Eye (tissue), 1 donor: ENCODE results near the gene DET1.
A peak's percentile ranks its signal among the peaks of the same experiment; 100 is the strongest.
"Not testable (repeated sequence)": the region's sequence is repeated elsewhere in the genome, so short reads cannot be mapped to it uniquely, and the experiment has no call there.

Source experiments
- DNase-seq: peaks from one replicate; pipeline ENCODE4 v3.0.0-alpha.2; 2015

Gene DET1

DNA sequence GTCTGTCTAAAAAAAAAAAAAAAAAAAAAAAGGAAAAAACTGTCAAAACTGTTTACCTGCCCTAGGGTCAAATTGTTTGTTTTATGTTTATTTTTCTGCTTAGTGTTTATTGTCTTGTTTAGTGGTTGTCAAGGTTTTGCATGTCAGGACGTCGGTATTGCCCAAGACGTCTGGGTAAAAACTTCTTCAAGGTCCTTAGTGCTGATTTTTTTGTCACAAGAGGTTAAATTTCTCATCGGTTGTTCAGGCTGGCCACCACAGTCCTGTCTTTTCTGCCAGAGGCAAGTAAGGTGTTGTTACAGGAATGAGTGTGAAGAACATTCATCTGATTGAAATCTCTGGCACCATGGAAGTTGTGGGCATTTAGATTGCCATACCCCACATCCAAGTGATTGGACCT is 7.0 kb downstream of the DET1 start:
- DNase-seq = no peak

DNA sequence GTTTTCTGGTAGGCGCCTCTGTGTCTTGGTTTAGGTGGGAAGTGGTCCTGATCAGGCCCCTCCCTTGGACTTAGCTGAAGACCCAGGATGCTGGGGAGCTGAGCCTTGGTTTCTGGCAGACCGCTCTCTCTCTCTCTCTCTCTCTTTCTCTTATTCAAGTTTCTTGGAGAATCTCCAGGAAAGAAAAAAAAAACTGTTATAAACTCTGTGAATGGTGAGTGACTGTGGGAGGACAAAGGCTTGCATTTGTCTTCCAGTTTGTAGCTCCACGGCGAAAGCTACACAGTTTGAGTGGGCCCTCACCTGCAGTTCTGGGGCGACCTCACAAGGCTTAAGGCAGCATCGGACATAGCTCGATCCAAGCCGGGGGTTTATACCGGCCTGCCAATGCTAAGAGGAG is 7.5 kb downstream of the DET1 start:
- no peak for DNase-seq

- no peak for DNase-seq
Measured at GRCh38 chr15:88537591-88538317, 8.7 kb downstream of the DET1 start.

GRCh38 chr15:88535607-88536313 is 10.7 kb downstream of the DET1 start:
- no peak for DNase-seq

GRCh38 chr15:88535100-88535499 is 11.4 kb downstream of the DET1 start:
- no peak for DNase-seq

DNA sequence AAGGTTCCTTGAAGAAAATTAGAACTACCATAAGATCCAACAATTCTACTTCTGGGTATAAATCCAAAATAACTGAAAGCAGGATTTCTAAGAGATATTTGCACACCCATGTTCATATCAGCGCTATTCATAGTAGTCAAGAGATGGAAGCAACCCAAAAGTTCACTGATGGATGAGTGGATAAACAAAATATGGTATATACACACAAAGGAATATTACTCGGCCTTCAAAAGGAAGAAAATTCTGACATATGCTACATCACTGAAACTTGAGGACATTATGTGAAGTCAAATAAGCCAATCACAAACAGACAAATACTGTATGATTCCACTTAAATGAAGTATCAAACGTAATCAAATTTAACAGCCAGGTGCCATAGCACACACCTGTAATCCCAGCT is 13.1 kb downstream of the DET1 start:
- no peak for DNase-seq

GRCh38 chr15:88529021-88529630 is 17.4 kb downstream of the DET1 start:
- no peak for DNase-seq

DNA sequence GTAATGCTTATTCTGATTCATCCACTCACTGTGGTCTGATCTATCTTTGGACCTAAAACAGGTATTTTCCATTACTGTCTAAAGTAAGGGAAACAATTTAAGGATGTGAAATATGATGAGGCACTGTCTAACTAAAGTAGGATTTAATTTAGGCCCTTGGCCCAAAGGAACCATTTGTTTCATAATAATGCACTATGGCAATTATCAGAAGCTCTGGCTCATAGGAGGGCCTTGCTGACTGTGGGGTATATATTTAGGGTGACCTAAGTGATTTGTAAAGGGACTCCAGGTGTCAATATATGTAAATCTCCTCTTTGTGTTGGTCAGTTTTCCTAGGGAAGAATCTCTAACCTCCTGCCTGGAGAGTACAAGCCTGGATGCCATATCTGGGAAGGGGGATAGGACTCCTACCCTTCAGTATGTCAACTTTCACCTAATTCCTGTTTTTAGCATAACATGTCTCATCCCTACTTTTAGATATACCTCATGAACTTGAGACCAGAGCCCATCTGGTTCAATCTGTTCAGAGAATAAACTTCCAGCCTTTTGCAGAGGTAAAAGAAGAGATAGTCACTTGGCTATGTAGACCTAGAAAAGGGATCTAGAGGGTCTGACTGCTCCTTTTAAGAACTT is 20.1 kb downstream of the DET1 start:
- DNase-seq = no peak

DNA sequence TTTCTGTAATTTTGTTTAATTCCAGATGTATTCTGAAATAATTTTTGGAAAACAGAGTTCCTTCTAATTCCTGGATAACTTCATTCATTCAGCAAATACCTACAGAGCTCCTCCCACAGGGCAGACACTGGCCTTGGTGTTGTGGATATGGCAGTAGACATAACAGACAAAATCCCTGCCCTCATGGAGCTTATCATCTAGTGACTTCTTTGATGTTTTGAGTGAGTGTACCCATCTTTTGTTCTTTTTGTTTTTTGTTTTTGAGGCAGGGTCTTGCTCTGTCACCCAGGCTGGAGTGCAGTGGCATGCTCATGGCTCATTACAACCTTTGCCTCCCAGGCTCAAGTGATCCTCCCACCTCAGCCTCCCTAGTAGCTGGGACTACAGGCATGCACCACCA is 21.1 kb downstream of the DET1 start:
- DNase-seq = no peak

DNA sequence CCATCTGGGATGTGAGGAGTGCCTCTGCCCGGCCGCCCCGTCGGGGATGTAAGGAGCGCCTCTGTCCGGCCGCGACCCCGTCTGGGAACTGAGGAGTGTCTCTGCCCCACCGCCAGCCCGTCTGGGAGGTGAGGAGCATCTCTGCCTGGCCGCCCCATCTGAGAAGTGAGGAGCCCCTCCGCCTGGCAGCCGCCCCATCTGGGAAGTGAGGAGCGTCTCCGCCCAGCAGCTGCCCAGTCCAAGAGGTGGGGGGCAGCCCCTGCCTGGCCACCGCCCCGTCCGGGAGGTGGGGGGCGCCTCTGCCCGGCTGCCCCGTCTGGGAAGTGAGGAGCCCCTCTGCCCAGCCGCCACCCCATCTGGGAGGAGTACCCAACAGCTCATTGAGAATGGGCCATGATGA is 22.4 kb downstream of the DET1 start:
- not testable (repeated sequence) for DNase-seq

GRCh38 chr15:88518903-88519302 is 27.6 kb downstream of the DET1 start:
- no peak for DNase-seq

GRCh38 chr15:88513195-88513594 is 33.3 kb downstream of the DET1 start:
- no peak for DNase-seq

- DNase-seq = no peak
Measured at GRCh38 chr15:88512601-88513000, 33.9 kb downstream of the DET1 start.

DNA sequence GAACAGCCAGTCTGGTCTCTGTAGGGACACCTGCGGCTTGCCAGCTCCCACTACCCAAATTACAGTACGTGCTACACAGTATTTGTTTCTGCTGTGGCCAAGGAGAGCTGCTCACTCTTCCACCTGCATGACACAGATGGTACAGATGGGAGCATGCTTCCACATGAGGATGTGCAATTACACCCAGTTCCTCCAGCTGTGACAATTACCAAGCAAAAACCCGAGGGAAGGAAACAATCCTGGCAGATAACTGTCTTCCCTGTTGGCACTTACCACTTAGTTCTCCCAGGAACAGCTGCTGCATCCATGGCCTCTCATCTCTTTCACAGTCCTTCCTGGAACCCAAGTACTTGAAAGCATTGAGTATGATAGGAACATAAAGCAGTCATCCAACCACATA is 34.4 kb downstream of the DET1 start:
- peak; percentile 54 for DNase-seq

- no peak for DNase-seq
Measured at GRCh38 chr15:88511161-88511560, 35.3 kb downstream of the DET1 start.

DNA sequence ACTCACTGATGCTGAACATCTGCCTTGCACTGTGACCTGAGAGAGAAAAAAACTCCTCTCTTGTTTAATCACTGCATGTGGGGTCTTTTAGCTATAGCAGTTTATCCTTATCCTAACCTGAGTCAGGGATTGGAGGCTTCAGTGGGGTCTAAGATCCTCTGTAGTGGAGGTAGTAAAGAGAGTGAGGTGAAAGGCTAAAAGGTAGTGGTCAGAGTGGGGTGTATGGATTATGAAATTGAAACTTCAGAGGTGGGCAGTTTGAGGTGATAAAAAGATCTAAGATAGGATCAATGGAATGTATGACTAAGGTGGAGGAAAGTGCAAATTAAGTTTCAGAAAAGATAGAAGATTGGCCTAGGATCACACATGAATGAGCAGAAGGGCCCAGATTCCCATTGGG is 36.5 kb downstream of the DET1 start:
- DNase-seq = no peak

DNA sequence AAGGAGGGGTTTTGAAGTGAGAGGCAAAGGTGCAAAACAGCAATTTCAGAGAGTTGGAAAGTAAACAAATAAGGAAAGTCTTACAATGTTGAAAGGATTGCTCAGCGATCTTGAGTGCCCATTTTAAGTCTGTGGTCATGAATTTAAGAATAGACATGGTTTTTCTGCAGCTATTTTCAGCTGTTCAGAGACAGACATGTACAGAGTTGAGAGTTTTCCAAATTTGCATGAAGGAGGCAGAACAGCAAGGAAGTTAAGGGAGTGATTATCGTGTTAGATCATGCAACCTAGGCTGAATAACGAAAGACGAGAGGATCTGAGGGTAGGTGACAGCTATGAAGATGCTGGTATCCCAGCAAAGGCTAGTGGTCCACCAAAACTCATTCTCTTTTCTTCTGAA is 37.2 kb downstream of the DET1 start:
- DNase-seq = no peak

- no peak for DNase-seq
Measured at GRCh38 chr15:88506628-88507027, 39.9 kb downstream of the DET1 start.

DNA sequence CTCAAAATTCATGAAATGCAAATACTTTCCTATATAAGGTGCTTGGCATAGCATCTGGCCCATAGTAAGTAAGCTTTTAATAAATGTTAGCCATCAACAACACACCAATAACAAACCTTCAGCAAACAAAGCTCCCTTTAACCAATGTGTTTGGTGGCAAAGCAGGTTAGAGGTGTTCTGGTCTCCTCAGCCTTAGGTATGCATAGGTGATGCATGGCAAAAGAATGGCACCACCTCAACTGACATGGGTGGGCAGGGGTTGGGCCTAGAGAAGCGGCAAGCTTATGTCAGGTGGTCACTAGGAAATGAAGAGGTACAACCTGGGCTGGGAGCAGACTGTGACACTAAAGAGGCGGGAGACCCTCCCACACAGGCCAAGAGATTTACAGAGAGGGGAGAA is 40.8 kb downstream of the DET1 start:
- DNase-seq = no peak

DNA sequence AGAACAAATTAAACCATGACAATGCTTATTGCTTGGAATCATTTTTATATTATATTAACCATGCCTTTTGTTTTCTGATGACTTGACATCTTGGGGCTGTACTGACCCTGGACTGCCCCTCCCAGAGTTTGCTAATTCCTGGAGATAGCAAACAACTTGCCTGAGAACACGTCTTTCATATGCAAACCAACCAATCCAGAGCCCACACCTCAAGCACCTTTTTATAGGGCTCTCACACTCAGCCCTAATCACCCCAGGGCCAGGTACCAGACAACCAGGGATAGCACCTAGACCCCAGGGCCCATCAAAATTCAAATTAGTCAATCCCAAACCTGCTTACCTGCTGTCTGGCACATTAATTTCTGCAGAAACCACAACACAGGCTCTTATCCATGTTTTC is 42.0 kb downstream of the DET1 start:
- no peak for DNase-seq

DNA sequence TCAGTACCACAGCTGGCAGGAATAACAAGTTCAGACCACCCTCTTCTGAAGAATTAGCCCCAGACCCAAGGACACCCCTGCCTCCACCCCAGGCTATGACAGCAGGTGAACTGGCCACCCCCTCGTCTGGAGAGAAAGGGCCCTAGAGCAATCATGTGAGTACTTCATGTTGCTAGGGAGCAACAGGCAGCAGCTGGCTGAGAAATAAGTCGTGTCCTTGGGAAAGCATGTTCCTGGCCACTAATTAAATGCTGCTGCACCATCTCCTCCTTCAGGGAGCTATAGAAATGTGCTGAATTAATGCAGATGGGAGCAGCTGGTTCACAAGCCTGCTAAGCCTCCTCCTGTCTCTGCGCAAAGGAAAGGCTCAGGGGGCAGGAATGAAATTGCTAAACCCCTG is 47.5 kb downstream of the DET1 start:
- DNase-seq = no peak

DNA sequence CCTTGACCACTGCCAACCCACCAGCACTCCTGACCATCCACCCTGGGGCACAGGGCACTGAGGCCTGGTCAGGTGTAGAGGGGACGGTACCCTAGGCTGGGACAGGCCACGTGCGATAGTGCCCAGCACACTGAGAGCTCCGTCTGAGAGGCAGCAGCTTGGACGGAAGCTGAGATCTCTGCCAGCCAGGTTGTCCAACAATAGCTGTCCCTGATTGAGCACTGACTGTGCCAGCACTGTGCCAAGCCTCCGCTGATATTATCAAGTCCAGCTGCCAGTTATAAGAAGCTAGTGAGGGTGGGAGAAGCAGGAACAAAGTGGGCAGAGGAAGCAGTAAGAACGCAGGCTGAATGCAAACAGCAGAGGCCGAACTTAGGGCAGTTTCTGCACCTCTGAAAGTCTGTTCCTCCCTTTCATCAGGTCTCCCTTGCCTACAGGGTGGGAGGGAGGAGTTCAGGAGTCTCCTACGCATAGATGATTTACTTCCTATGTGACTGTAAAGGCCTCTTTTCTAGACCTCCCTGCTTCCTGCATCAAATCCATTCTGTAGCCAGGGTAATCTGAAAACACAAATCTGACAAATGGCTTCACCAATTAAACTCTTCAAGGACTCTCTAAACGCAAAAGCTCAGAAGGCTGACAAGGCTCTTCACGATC is 49.2 kb downstream of the DET1 start:
- no peak for DNase-seq

DNA sequence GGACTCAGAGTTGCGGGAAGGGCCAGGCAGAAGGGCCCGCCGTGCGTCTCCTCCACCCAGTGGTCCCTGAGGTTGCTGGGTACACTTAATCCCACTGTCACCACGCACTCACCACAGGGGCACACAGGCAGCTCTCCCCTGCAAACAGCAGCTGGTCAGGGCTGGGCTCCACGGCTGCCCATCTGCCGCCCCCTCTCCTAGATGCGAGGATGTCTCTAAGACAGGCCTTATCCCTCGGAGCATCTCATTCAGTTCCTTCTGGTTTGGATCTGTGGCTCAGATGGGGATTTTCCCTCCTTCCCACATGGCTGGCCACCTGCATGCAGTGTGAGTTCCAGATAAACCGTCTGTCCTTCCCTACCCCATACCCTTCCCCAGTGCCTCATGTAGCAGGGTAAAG is 52.6 kb downstream of the DET1 start:
- peak; percentile 48 for DNase-seq
